Neutrophil (primary cell): Measurements from ENCODE around the gene ITPR1.

Experiments used
- H3K27ac ChIP-seq: fragments of 200-600 bp; sonication (generic); 2 replicates; pipeline ENCODE4 v1.5.1; 2016; ENCODE audit warnings: mild to moderate bottlenecking, moderate library complexity
- H3K27me3 ChIP-seq: fragments of 200-600 bp; sonication (generic); 2 replicates; pipeline ENCODE4 v1.6.0; 2016; ENCODE audit warnings: mild to moderate bottlenecking
- H3K36me3 ChIP-seq: fragments of 200-600 bp; sonication (generic); 2 replicates; pipeline ENCODE4 v1.5.1; 2017
- H3K4me1 ChIP-seq, 2 experiments: fragments of 200-600 bp in 1 of 2; sonication (generic) in 1 of 2; 1 replicate in 1 of 2; 2 replicates in 1 of 2; pipeline versions ENCODE4 v1.5.1 to v1.6.1; 2013 to 2016; ENCODE audit warnings: low read depth in 1 of 2, low read length in 1 of 2, mild to moderate bottlenecking in 1 of 2, moderate library complexity in 1 of 2; ENCODE audit not compliant: control insufficient read depth in 1 of 2, insufficient read depth in 1 of 2
- H3K4me3 ChIP-seq, 2 experiments: fragments of 200-600 bp in 1 of 2; sonication (generic) in 1 of 2; 1 replicate in 1 of 2; 2 replicates in 1 of 2; pipeline ENCODE4 v1.5.1; 2013 to 2016; ENCODE audit warnings: low read depth in 1 of 2, low read length in 1 of 2, mild to moderate bottlenecking in 1 of 2, moderate library complexity in 1 of 2
- H3K9me3 ChIP-seq: fragments of 200-600 bp; sonication (generic); 2 replicates; pipeline ENCODE4 v1.5.1; 2016
- CTCF ChIP-seq: fragments of 200-600 bp; sonication (generic); IDR thresholded peaks from 2 replicates; pipeline ENCODE4 v1.5.1; 2016; ENCODE audit warnings: antibody characterized with exemption

The ITPR1 gene

GRCh38 chr3:4528819-4529600, 35.9 kb downstream of the ITPR1 start:
- TF ChIP-seq CTCF: no peak
- Histone ChIP-seq H3K4me3 (no peak overlapping the region), H3K27me3 (no peaks in the 10 kb centered on the region), H3K4me1 (peaks cover 43 to 53% of the 10 kb centered on the region in 2 experiments), H3K27ac (no peak overlapping the region), H3K36me3 (no peaks in the 10 kb centered on the region), H3K9me3 (no peaks in the 10 kb centered on the region)

GRCh38 chr3:4529876-4530588, 36.9 kb downstream of the ITPR1 start:
- no peak for TF ChIP-seq CTCF
- H3K27me3 ChIP-seq: no peaks in the 10 kb centered on the region
- no peak overlapping the region for H3K4me3 ChIP-seq
- H3K9me3 ChIP-seq: no peaks in the 10 kb centered on the region
- peak overlapping the region; percentile 5 for H3K27ac ChIP-seq
- no peaks in the 10 kb centered on the region for H3K36me3 ChIP-seq
- peaks cover 46 to 55% of the 10 kb centered on the region in 2 experiments for H3K4me1 ChIP-seq

- H3K27me3 ChIP-seq: no peaks in the 10 kb centered on the region
- H3K9me3 ChIP-seq: no peaks in the 10 kb centered on the region
- no peaks in the 10 kb centered on the region for H3K36me3 ChIP-seq
- TF ChIP-seq CTCF: no peak
- H3K27ac ChIP-seq: no peak overlapping the region
- peaks cover 38 to 41% of the 10 kb centered on the region in 2 experiments for H3K4me1 ChIP-seq
- H3K4me3 ChIP-seq: no peak overlapping the region
Observed at GRCh38 chr3:4531478-4532025, 38.4 kb downstream of the ITPR1 start.

- no peak overlapping the region for H3K27ac ChIP-seq
- TF ChIP-seq CTCF: no peak
- peaks cover 38 to 40% of the 10 kb centered on the region in 2 experiments for H3K4me1 ChIP-seq
- H3K36me3 ChIP-seq: no peaks in the 10 kb centered on the region
- H3K9me3 ChIP-seq: no peaks in the 10 kb centered on the region
- H3K4me3 ChIP-seq: no peak overlapping the region
- no peaks in the 10 kb centered on the region for H3K27me3 ChIP-seq
Observed at GRCh38 chr3:4532535-4533112, 39.5 kb downstream of the ITPR1 start.

GRCh38 chr3:4533489-4534443, 40.6 kb downstream of the ITPR1 start:
- H3K4me3 ChIP-seq: no peak overlapping the region
- no peaks in the 10 kb centered on the region for H3K9me3 ChIP-seq
- H3K4me1 ChIP-seq: peaks cover 38 to 39% of the 10 kb centered on the region in 2 experiments
- peak overlapping the region; percentile 41 for H3K27ac ChIP-seq
- H3K36me3 ChIP-seq: no peaks in the 10 kb centered on the region
- H3K27me3 ChIP-seq: no peaks in the 10 kb centered on the region
- TF ChIP-seq CTCF: no peak
